Suprapubic skin (tissue), 4 donors: ENCODE results near the gene MCFD2. TPM values are rescaled to one million over a fixed set of nuclear protein-coding genes. Genes with fewer than 3 reads are reported as not detected.
A peak's percentile ranks its signal among the peaks of the same experiment; 100 is the strongest.

Experiments
- DNase-seq, 2 donors: peaks; one replicate each; pipeline ENCODE4 v3.0.0-alpha.2; 2019; ENCODE audit warnings: low spot score in 2 of 2
- H3K27ac ChIP-seq: fragments of 200-600 bp; sonication (generic); one replicate; pipeline ENCODE4 v1.5.1; 2019
- H3K27me3 ChIP-seq: fragments of 200-600 bp; sonication (generic); one replicate; pipeline ENCODE4 v1.5.1; 2019
- H3K36me3 ChIP-seq: fragments of 200-600 bp; sonication (generic); one replicate; pipeline ENCODE4 v1.5.1; 2019
- H3K4me1 ChIP-seq: fragments of 200-600 bp; sonication (generic); one replicate; pipeline ENCODE4 v1.5.1; 2019
- H3K4me3 ChIP-seq: fragments of 200-600 bp; sonication (generic); one replicate; pipeline ENCODE4 v1.5.1; 2019; ENCODE audit warnings: mild to moderate bottlenecking
- H3K9me3 ChIP-seq: fragments of 200-600 bp; sonication (generic); one replicate; pipeline ENCODE4 v1.5.1; 2019
- CTCF ChIP-seq, 2 donors: fragments of 200-600 bp in 1 of 2; fragments of 450-650 bp in 1 of 2; sonication (generic) in 1 of 2; IDR thresholded peaks; one replicate each; pipeline ENCODE4 v1.5.1; 2016 to 2019; ENCODE audit warnings: antibody characterized with exemption in 2 of 2, mild to moderate bottlenecking in 1 of 2, moderate library complexity in 1 of 2
- EP300 ChIP-seq: sonication (generic); formaldehyde crosslinking; IDR thresholded peaks from one replicate; pipeline ENCODE4 v1.6.1; 2017; ENCODE audit warnings: antibody characterized with exemption
- POLR2A ChIP-seq, 2 donors: fragments of 450-650 bp; IDR thresholded peaks; one replicate each; pipeline ENCODE4 v1.6.1; 2017; ENCODE audit warnings: antibody characterized with exemption in 2 of 2, mild to moderate bottlenecking in 2 of 2, moderate library complexity in 2 of 2
- POLR2AphosphoS5 ChIP-seq, 3 donors: sonication (generic); formaldehyde crosslinking; IDR thresholded peaks; one replicate each; pipeline ENCODE4 v1.6.1; 2017; ENCODE audit warnings: antibody characterized with exemption in 3 of 3
- WGBS: methylation state at CpG from one replicate; pipeline ENCODE4 v1.1.5; 2018; 5-methylcytosine and 5-hydroxymethylcytosine counted together
- total RNA-seq, 4 donors: library from RNA; depleted of rRNA; stranded (reverse); fragments of >200 nt; gene quantifications; one replicate each; pipeline ENCODE4 v1.1.0, GENCODE V29; 2016

The MCFD2 gene
- 10 to 100 TPM; 40.5 to 42.4 (median 41.6) TPM for total RNA-seq

GRCh38 chr2:46915281-46915810, at the start of gene MCFD2:
Gene MCFD2 (minus strand): TSS chr2:46915806. CDS start chr2:46909171, 6,635 bp downstream.
- Histone ChIP-seq H3K27ac (peak within 1 kb of the TSS; percentile 90), H3K9me3 (no peaks in the 10 kb centered on the region), H3K36me3 (peaks cover 7% of the 10 kb centered on the region), H3K4me3 (peak within 1 kb of the TSS; percentile 95), H3K4me1 (peaks cover 27% of the 10 kb centered on the region), H3K27me3 (no peaks in the 10 kb centered on the region)
- peak; percentile 84 for DNase-seq
- WGBS: 0% methylated on average over 17 of the region's 38 CpGs
- no peak for TF ChIP-seq POLR2A (IDR thresholded peaks at IDR 0.05)
- no peak for TF ChIP-seq CTCF (IDR thresholded peaks at IDR 0.05)
- TF ChIP-seq EP300: no peak
- TF ChIP-seq POLR2AphosphoS5 (IDR thresholded peaks at IDR 0.05): no peak

- TF ChIP-seq EP300 (no peak), POLR2A (IDR thresholded peaks at IDR 0.05) (no peak)
- H3K36me3 ChIP-seq: peaks cover 14% of the 10 kb centered on the region
- no peaks in the 10 kb centered on the region for H3K27me3 ChIP-seq
- no peak overlapping the region for H3K4me3 ChIP-seq
- 56% methylated on average over 12 of the region's 12 CpGs for WGBS
- H3K27ac ChIP-seq: peak overlapping the region; percentile 43
- H3K4me1 ChIP-seq: peaks cover 57% of the 10 kb centered on the region
- no peak for DNase-seq
- no peaks in the 10 kb centered on the region for H3K9me3 ChIP-seq
Measured at GRCh38 chr2:46964835-46965560, 49.4 kb upstream of the MCFD2 start.

GRCh38 chr2:46963941-46964673, 48.5 kb upstream of the MCFD2 start:
- Histone ChIP-seq H3K9me3 (no peaks in the 10 kb centered on the region), H3K36me3 (peaks cover 23% of the 10 kb centered on the region), H3K4me1 (peaks cover 48% of the 10 kb centered on the region), H3K27ac (peak overlapping the region; percentile 43), H3K27me3 (no peaks in the 10 kb centered on the region), H3K4me3 (no peak overlapping the region)
- WGBS: 76% methylated on average over 7 of the region's 7 CpGs
- TF ChIP-seq CTCF (IDR thresholded peaks at IDR 0.05) (no peak), EP300 (no peak), POLR2A (IDR thresholded peaks at IDR 0.05) (no peak)
- no peak for DNase-seq

- Histone ChIP-seq H3K27me3 (no peaks in the 10 kb centered on the region), H3K9me3 (no peaks in the 10 kb centered on the region), H3K4me3 (no peak overlapping the region), H3K36me3 (peaks cover 32% of the 10 kb centered on the region), H3K27ac (no peak overlapping the region), H3K4me1 (peaks cover 39% of the 10 kb centered on the region)
- no peak for DNase-seq
- 76% methylated on average over 3 of the region's 4 CpGs for WGBS
- TF ChIP-seq POLR2A (IDR thresholded peaks at IDR 0.05): no peak
Measured at GRCh38 chr2:46963210-46963609, 47.6 kb upstream of the MCFD2 start.

- H3K27me3 ChIP-seq: no peaks in the 10 kb centered on the region
- WGBS: no CpG with 5 or more reads among the region's 2 CpGs
- peaks cover 36% of the 10 kb centered on the region for H3K36me3 ChIP-seq
- no peaks in the 10 kb centered on the region for H3K9me3 ChIP-seq
- no peak for TF ChIP-seq POLR2AphosphoS5 (IDR thresholded peaks at IDR 0.05)
- no peak for TF ChIP-seq CTCF (IDR thresholded peaks at IDR 0.05)
- no peak for TF ChIP-seq EP300
- TF ChIP-seq POLR2A (IDR thresholded peaks at IDR 0.05): no peak
- peaks cover 34% of the 10 kb centered on the region for H3K4me1 ChIP-seq
- DNase-seq: no peak
- H3K4me3 ChIP-seq: no peak overlapping the region
- no peak overlapping the region for H3K27ac ChIP-seq
Measured at GRCh38 chr2:46962751-46963150, 47.1 kb upstream of the MCFD2 start.

GRCh38 chr2:46960618-46961017, 45.0 kb upstream of the MCFD2 start:
- no peak for DNase-seq
- H3K27ac ChIP-seq: no peak overlapping the region
- no peaks in the 10 kb centered on the region for H3K27me3 ChIP-seq
- TF ChIP-seq POLR2A (IDR thresholded peaks at IDR 0.05) (no peak), EP300 (no peak), CTCF (IDR thresholded peaks at IDR 0.05) (no peak), POLR2AphosphoS5 (IDR thresholded peaks at IDR 0.05) (no peak)
- H3K4me1 ChIP-seq: peaks cover 25% of the 10 kb centered on the region
- WGBS: 86% methylated on average over 2 of the region's 2 CpGs
- no peaks in the 10 kb centered on the region for H3K9me3 ChIP-seq
- peaks cover 55% of the 10 kb centered on the region for H3K36me3 ChIP-seq
- H3K4me3 ChIP-seq: no peak overlapping the region
